SHP77 (cell line): ENCODE results near the gene SLC44A5.

Experiments
- DNase-seq, 2 experiments: peaks; one replicate each; lab custom pipeline; 2025; lab: John Stamatoyannopoulos, UW

SLC44A5 gene

GRCh38 chr1:75174031-75174760, 436.7 kb downstream of the SLC44A5 start:
- DNase-seq: no peak

- DNase-seq: no peak
Observed at GRCh38 chr1:75172556-75172955, 438.4 kb downstream of the SLC44A5 start.

- no peak for DNase-seq
Observed at GRCh38 chr1:75171876-75172275, 439.0 kb downstream of the SLC44A5 start.

- DNase-seq: no peak
Observed at GRCh38 chr1:75170981-75171380, 439.9 kb downstream of the SLC44A5 start.

- no peak for DNase-seq
Observed at GRCh38 chr1:75170011-75170410, 440.9 kb downstream of the SLC44A5 start.

GRCh38 chr1:75166821-75167220, 444.1 kb downstream of the SLC44A5 start:
- DNase-seq: no peak

- no peak for DNase-seq
Observed at GRCh38 chr1:75165264-75165663, 445.6 kb downstream of the SLC44A5 start.

GRCh38 chr1:75159154-75159553, 451.8 kb downstream of the SLC44A5 start:
- no peak for DNase-seq
